Liver (tissue), 9 donors: Measurements from ENCODE around the gene KRTAP10-6. TPM values are rescaled to one million over a fixed set of nuclear protein-coding genes. Genes with fewer than 3 reads are reported as not detected.

Source experiments
- DNase-seq: peaks from one replicate; pipeline ENCODE4 v3.0.0-alpha.2; 2017; ENCODE audit warnings: low spot score
- H3K27ac ChIP-seq, 2 donors: one replicate each; pipeline ENCODE4 v1.7.0; 2013; ENCODE audit warnings: inconsistent platforms in 2 of 2, low read length in 2 of 2, control low read depth in 1 of 2, low read depth in 1 of 2, mild to moderate bottlenecking in 1 of 2
- H3K27me3 ChIP-seq, 4 donors: one replicate each; pipeline versions ENCODE4 v1.6.1 to v1.7.0; 2013; ENCODE audit warnings: low read length in 3 of 4, inconsistent platforms in 1 of 4, mild to moderate bottlenecking in 1 of 4, moderate library complexity in 1 of 4; ENCODE audit not compliant: control insufficient read depth in 4 of 4, insufficient read depth in 4 of 4
- H3K36me3 ChIP-seq, 4 donors: one replicate each; pipeline versions ENCODE4 v1.6.1 to v1.7.0; 2013; ENCODE audit warnings: low read length in 3 of 4, mild to moderate bottlenecking in 3 of 4, low read depth in 1 of 4, moderate library complexity in 1 of 4; ENCODE audit not compliant: control insufficient read depth in 4 of 4, insufficient read depth in 3 of 4
- H3K4me1 ChIP-seq, 4 donors: one replicate each; pipeline versions ENCODE4 v1.6.1 to v1.7.0; 2013; ENCODE audit warnings: low read length in 3 of 4, mild to moderate bottlenecking in 3 of 4, moderate library complexity in 1 of 4; ENCODE audit not compliant: control insufficient read depth in 4 of 4, insufficient read depth in 4 of 4
- H3K4me3 ChIP-seq, 3 donors: one replicate each; pipeline versions ENCODE4 v1.6.1 to v1.7.0; 2013; ENCODE audit warnings: low read length in 3 of 3, control low read depth in 1 of 3, low read depth in 1 of 3, mild to moderate bottlenecking in 1 of 3
- H3K9ac ChIP-seq, 2 donors: one replicate each; pipeline ENCODE4 v1.7.0; 2013; ENCODE audit warnings: low read length in 2 of 2, mild to moderate bottlenecking in 2 of 2, moderate library complexity in 2 of 2, control low read depth in 1 of 2, low read depth in 1 of 2
- H3K9me3 ChIP-seq, 4 donors: one replicate each; pipeline versions ENCODE4 v1.6.1 to v1.7.0; 2013; ENCODE audit warnings: low read length in 3 of 4; ENCODE audit not compliant: control insufficient read depth in 4 of 4
- EGR1 ChIP-seq, 2 donors: IDR thresholded peaks; 2 replicates each; pipeline ENCODE4 v1.6.1; 2016 to 2018; ENCODE audit warnings: antibody characterized with exemption in 2 of 2, low read depth in 2 of 2
- FOXA1 ChIP-seq: IDR thresholded peaks from 2 replicates; pipeline ENCODE4 v1.6.1; 2016; ENCODE audit warnings: antibody characterized with exemption
- FOXA2 ChIP-seq: IDR thresholded peaks from 2 replicates; pipeline ENCODE4 v1.6.1; 2016; ENCODE audit warnings: antibody characterized with exemption
- GABPA ChIP-seq, 2 donors: IDR thresholded peaks in 1 of 2; conservative IDR thresholded peaks in 1 of 2; 2 replicates each; pipeline ENCODE4 v1.6.1; 2016; ENCODE audit warnings: antibody characterized with exemption in 2 of 2, mild to moderate bottlenecking in 1 of 2, moderate library complexity in 1 of 2
- HNF4A ChIP-seq, 2 donors: conservative IDR thresholded peaks; 2 replicates each; pipeline ENCODE4 v1.6.1; 2016; ENCODE audit warnings: antibody characterized with exemption in 2 of 2, mild to moderate bottlenecking in 2 of 2
- HNF4G ChIP-seq: IDR thresholded peaks from 2 replicates; pipeline ENCODE4 v1.6.1; 2016; ENCODE audit warnings: antibody characterized with exemption
- NR2F2 ChIP-seq: IDR thresholded peaks from 2 replicates; pipeline ENCODE4 v1.6.1; 2016; ENCODE audit warnings: antibody characterized with exemption
- RAD21 ChIP-seq, 2 donors: IDR thresholded peaks; 2 replicates each; pipeline ENCODE4 v1.6.1; 2016; ENCODE audit warnings: antibody characterized with exemption in 2 of 2, mild to moderate bottlenecking in 2 of 2
- RXRA ChIP-seq, 2 donors: IDR thresholded peaks; 2 replicates each; pipeline ENCODE4 v1.6.1; 2017 to 2018; ENCODE audit warnings: antibody characterized with exemption in 2 of 2, mild to moderate bottlenecking in 1 of 2
- TAF1 ChIP-seq: conservative IDR thresholded peaks from 2 replicates; pipeline ENCODE4 v1.6.1; 2016; ENCODE audit warnings: antibody characterized with exemption, mild to moderate bottlenecking
- WGBS: extraction: QIAGEN DNeasy Blood & Tissue Kit; methylation state at CpG from one replicate; pipeline ENCODE4 v1.1.7; 2013; 5-methylcytosine and 5-hydroxymethylcytosine counted together
- polyA plus RNA-seq, 2 donors: library from polyadenylated mRNA; stranded (reverse) in 1 of 2; unstranded in 1 of 2; fragments of 200-250 nt in 1 of 2; fragments of >200 nt in 1 of 2; fragmentation: Nextera tagmentation in 1 of 2; extraction: Ambion mirVana in 1 of 2; gene quantifications; one replicate each; pipeline versions ENCODE4 v1.2.1 to v1.2.3, GENCODE V29; 2013 to 2015
- total RNA-seq, 2 donors: library from RNA; depleted of rRNA; stranded (reverse); fragments of >200 nt; gene quantifications; one replicate each; pipeline ENCODE4 v1.2.3, GENCODE V29; 2014
- TF ChIP-seq, protein P1 (sequence below): fragments of 150-350 bp; IDR thresholded peaks from 2 replicates; pipeline ENCODE4 v1.5.1; 2017; ENCODE audit warnings: improper control_type of control experiment, low read depth, low read length; ENCODE audit not compliant: missing input control
- TF ChIP-seq, protein P2 (sequence below): IDR thresholded peaks from 2 replicates; pipeline ENCODE4 v1.6.1; 2016; ENCODE audit warnings: antibody characterized with exemption, mild to moderate bottlenecking
- TF ChIP-seq, protein P3 (sequence below): IDR thresholded peaks from 2 replicates; pipeline ENCODE4 v1.6.1; 2016; ENCODE audit warnings: antibody characterized with exemption
- donor health status: healthy.
- donor health status: healthy.
- donor health status: healthy.
- donor health status: healthy.
- donor health status: healthy.

The KRTAP10-6 gene
- total and polyA plus RNA-seq, 4 donors: not detected

DNA sequence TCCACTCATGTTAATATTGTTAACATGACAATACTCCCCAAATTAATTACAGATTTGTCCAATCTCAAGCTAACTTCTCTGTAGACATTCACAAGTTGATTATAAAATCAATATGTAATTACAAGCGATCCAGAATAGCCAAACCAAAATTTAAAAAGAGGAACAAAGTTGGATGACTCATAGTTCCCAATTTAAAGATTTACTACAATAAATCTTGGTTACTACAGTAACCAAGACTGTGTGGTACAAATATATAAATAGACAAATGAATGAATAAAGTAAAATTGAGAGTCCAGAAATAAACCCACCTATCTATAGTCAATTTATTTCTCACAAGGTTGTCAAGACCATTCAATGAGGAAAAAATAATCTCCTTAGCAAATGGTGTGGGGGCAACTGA is 25.9 kb downstream of the KRTAP10-6 start:
- 67% methylated on average over 1 of the region's 1 CpG for WGBS
- TF ChIP-seq RAD21 (IDR thresholded peaks at IDR 0.05) (no peak), FOXA2 (no peak), RXRA (IDR thresholded peaks at IDR 0.05) (no peak), HNF4G (no peak), NR2F2 (no peak), HNF4A (conservative IDR thresholded peaks at IDR 0.05) (no peak), FOXA1 (no peak)
- TF ChIP-seq, protein P1, sequence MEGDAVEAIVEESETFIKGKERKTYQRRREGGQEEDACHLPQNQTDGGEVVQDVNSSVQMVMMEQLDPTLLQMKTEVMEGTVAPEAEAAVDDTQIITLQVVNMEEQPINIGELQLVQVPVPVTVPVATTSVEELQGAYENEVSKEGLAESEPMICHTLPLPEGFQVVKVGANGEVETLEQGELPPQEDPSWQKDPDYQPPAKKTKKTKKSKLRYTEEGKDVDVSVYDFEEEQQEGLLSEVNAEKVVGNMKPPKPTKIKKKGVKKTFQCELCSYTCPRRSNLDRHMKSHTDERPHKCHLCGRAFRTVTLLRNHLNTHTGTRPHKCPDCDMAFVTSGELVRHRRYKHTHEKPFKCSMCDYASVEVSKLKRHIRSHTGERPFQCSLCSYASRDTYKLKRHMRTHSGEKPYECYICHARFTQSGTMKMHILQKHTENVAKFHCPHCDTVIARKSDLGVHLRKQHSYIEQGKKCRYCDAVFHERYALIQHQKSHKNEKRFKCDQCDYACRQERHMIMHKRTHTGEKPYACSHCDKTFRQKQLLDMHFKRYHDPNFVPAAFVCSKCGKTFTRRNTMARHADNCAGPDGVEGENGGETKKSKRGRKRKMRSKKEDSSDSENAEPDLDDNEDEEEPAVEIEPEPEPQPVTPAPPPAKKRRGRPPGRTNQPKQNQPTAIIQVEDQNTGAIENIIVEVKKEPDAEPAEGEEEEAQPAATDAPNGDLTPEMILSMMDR: no peak
- TF ChIP-seq, protein P2, sequence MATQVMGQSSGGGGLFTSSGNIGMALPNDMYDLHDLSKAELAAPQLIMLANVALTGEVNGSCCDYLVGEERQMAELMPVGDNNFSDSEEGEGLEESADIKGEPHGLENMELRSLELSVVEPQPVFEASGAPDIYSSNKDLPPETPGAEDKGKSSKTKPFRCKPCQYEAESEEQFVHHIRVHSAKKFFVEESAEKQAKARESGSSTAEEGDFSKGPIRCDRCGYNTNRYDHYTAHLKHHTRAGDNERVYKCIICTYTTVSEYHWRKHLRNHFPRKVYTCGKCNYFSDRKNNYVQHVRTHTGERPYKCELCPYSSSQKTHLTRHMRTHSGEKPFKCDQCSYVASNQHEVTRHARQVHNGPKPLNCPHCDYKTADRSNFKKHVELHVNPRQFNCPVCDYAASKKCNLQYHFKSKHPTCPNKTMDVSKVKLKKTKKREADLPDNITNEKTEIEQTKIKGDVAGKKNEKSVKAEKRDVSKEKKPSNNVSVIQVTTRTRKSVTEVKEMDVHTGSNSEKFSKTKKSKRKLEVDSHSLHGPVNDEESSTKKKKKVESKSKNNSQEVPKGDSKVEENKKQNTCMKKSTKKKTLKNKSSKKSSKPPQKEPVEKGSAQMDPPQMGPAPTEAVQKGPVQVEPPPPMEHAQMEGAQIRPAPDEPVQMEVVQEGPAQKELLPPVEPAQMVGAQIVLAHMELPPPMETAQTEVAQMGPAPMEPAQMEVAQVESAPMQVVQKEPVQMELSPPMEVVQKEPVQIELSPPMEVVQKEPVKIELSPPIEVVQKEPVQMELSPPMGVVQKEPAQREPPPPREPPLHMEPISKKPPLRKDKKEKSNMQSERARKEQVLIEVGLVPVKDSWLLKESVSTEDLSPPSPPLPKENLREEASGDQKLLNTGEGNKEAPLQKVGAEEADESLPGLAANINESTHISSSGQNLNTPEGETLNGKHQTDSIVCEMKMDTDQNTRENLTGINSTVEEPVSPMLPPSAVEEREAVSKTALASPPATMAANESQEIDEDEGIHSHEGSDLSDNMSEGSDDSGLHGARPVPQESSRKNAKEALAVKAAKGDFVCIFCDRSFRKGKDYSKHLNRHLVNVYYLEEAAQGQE: no peak
- TF ChIP-seq, protein P3, sequence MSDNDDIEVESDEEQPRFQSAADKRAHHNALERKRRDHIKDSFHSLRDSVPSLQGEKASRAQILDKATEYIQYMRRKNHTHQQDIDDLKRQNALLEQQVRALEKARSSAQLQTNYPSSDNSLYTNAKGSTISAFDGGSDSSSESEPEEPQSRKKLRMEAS: no peak
- H3K27me3 ChIP-seq: no peaks in the 10 kb centered on the region
- no peak for DNase-seq
- H3K4me1 ChIP-seq: no peaks in the 10 kb centered on the region
- no peak overlapping the region for H3K9ac ChIP-seq
- no peaks in the 10 kb centered on the region for H3K36me3 ChIP-seq
- H3K27ac ChIP-seq: no peak overlapping the region
- no peak overlapping the region for H3K4me3 ChIP-seq
- peaks cover 0 to 2% (median 0%) of the 10 kb centered on the region in 4 donors for H3K9me3 ChIP-seq

DNA sequence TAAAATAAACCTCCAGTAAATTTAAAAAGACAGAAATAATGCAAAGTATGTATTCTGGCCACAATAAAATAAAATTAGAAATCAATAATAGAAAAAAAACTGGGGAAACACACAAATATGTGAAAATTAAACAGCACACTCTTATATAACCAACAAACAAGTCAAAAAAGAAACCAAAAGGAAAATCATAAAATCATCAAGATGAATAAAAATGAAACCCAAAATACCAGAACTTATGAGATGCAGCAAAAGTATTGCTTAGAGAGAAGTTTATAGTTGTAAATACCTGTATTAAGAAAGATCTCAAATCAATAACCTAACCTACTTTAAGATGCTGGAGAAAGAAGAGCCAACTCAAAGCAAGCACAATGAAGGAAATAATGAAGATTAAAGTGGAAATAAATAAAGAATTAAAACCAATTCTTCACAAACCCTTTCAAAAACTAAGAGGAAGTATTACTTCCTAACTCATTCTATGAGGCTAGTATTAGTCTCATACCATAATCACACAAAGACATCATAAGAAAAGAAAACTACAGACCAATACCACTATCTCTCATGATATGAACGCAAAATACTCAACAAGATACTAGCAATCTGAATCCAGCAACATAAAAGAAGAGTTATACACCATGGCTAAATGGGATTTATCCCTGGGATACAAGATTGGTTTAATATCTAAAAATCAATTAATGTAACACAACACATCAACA is 27.3 kb downstream of the KRTAP10-6 start:
- TF ChIP-seq, protein P1: no peak
- TF ChIP-seq NR2F2 (no peak), HNF4G (no peak), FOXA2 (no peak), TAF1 (no peak), RXRA (IDR thresholded peaks at IDR 0.05) (no peak), GABPA (IDR thresholded peaks at IDR 0.05 in 1 of 2, conservative IDR thresholded peaks at IDR 0.05 in 1 of 2) (no peak), EGR1 (IDR thresholded peaks at IDR 0.05; ENCODE audit: low read depth in 2 of 2) (no peak)
- TF ChIP-seq, protein P2: no peak
- no peak overlapping the region for H3K4me3 ChIP-seq
- no peak overlapping the region for H3K27ac ChIP-seq
- no peaks in the 10 kb centered on the region for H3K9me3 ChIP-seq
- WGBS: 32% methylated on average over 1 of the region's 1 CpG
- no peak for DNase-seq
- H3K27me3 ChIP-seq: no peaks in the 10 kb centered on the region
- no peaks in the 10 kb centered on the region for H3K4me1 ChIP-seq
- H3K9ac ChIP-seq: no peak overlapping the region
- no peaks in the 10 kb centered on the region for H3K36me3 ChIP-seq
